HL-60 (cell line): Measurements from ENCODE around the gene APC2.

ENCODE experiments used
- TF ChIP-seq, protein P1 (sequence below): IDR thresholded peaks from one replicate; pipeline ENCODE4 v1.5.1; 2011; ENCODE audit warnings: low read length, control low read depth, inconsistent platforms; ENCODE audit not compliant: insufficient read depth
- TF ChIP-seq, protein P2 (sequence below): IDR thresholded peaks from 2 replicates; pipeline ENCODE4 v1.6.1; 2012; ENCODE audit warnings: low read depth; ENCODE audit not compliant: insufficient replicate concordance

DNA sequence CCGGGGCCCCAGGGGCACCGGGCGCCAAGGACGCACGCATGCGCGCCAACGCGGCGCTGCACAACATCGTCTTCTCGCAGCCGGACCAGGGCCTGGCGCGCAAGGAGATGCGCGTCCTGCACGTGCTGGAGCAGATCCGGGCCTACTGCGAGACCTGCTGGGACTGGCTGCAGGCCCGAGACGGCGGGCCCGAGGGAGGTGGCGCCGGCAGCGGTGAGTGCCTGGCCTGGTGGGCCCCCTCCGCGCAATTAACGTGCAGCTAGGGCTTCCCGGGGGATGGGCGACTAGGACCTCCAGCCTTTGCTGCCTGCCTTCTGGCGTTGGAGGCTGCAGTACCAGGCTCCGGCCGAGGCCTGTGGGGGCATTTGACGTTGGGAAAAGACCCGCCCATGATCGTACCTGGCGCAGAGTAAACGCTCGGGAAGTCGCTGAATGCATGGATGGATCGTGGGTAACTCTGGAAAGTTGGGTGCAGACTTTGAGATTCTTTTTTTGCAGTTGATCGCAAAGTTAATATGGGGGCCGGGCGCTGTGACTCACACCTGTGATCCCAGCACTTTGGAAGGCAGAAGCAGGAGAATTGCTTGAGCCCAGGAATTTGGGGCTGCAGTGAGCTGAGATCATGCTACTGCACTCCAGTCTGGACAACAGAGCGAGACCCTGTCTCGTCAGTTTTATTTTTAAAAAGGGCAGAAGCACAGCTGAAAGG, 7.3 kb downstream of the APC2 start:
- TF ChIP-seq, protein P1, sequence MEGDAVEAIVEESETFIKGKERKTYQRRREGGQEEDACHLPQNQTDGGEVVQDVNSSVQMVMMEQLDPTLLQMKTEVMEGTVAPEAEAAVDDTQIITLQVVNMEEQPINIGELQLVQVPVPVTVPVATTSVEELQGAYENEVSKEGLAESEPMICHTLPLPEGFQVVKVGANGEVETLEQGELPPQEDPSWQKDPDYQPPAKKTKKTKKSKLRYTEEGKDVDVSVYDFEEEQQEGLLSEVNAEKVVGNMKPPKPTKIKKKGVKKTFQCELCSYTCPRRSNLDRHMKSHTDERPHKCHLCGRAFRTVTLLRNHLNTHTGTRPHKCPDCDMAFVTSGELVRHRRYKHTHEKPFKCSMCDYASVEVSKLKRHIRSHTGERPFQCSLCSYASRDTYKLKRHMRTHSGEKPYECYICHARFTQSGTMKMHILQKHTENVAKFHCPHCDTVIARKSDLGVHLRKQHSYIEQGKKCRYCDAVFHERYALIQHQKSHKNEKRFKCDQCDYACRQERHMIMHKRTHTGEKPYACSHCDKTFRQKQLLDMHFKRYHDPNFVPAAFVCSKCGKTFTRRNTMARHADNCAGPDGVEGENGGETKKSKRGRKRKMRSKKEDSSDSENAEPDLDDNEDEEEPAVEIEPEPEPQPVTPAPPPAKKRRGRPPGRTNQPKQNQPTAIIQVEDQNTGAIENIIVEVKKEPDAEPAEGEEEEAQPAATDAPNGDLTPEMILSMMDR: no peak
- TF ChIP-seq, protein P2, sequence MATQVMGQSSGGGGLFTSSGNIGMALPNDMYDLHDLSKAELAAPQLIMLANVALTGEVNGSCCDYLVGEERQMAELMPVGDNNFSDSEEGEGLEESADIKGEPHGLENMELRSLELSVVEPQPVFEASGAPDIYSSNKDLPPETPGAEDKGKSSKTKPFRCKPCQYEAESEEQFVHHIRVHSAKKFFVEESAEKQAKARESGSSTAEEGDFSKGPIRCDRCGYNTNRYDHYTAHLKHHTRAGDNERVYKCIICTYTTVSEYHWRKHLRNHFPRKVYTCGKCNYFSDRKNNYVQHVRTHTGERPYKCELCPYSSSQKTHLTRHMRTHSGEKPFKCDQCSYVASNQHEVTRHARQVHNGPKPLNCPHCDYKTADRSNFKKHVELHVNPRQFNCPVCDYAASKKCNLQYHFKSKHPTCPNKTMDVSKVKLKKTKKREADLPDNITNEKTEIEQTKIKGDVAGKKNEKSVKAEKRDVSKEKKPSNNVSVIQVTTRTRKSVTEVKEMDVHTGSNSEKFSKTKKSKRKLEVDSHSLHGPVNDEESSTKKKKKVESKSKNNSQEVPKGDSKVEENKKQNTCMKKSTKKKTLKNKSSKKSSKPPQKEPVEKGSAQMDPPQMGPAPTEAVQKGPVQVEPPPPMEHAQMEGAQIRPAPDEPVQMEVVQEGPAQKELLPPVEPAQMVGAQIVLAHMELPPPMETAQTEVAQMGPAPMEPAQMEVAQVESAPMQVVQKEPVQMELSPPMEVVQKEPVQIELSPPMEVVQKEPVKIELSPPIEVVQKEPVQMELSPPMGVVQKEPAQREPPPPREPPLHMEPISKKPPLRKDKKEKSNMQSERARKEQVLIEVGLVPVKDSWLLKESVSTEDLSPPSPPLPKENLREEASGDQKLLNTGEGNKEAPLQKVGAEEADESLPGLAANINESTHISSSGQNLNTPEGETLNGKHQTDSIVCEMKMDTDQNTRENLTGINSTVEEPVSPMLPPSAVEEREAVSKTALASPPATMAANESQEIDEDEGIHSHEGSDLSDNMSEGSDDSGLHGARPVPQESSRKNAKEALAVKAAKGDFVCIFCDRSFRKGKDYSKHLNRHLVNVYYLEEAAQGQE: no peak
